HG03103 (cell line): Measurements from ENCODE around the gene CFAP57.

Experiments
- ATAC-seq: cut with Tn5 transposase; IDR thresholded peaks from one replicate; pipeline ENCODE4 v1.9.1; 2021; ENCODE audit warnings: low read depth; ENCODE audit not compliant: unreplicated experiment

Gene CFAP57

DNA sequence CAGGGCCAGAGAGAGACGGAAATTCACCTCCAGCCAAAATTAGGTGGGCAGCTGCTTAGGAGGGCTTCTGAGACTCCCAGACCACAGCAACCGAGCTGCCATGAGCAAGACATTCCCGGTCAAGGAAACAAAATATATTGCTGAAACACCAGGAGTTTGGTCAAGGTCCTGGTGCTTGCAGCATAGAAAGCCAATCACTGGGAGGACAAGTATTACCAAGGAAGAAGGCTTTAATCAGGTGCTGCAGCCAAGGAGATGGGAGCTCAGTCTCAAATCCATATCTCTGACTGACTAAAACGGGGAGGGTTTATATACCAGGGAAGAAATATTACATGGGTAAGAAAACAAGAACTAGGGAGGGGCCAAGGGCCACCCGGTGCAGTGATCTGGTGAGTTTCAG lies 78.9 kb downstream of the CFAP57 start:
- no peak for ATAC-seq

DNA sequence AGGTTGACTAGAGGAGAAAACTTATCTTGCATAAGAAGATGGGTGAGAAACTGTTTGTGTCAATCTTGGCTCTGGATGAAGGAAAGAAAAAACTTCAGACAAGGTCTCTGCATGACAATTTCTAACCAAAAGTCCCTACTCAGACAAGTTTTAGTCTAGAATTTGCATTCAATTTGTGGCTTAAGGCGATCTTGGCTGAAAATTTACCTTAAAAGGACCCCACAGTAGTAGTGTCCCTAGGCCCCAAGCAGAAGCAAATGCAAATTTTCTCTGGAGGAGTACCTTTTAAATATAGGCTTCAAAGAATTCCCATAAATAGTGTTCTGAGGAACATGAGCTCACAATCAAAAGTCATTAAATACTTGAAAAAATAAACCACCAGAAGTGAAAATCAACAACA lies 80.1 kb downstream of the CFAP57 start:
- no peak for ATAC-seq

DNA sequence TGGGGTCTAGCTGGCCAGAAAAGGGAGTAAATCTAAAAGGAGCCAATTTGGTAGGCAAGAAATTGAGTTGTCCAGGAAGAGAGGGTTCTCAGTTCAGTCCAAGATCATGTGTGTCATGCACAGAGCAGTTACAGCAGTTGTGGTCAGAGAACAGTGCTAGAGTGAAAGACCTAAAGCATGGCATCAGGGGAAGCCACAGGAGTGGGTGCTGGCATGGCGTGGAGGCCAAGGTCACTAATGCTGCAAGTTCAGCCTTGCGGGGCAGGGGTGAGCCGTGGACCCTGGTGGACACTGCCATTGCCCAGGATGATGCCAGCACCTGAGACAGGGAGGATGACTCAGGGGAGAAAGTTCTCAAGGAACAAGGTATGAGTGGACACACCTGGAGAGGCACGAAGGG lies 81.0 kb downstream of the CFAP57 start:
- no peak for ATAC-seq

DNA sequence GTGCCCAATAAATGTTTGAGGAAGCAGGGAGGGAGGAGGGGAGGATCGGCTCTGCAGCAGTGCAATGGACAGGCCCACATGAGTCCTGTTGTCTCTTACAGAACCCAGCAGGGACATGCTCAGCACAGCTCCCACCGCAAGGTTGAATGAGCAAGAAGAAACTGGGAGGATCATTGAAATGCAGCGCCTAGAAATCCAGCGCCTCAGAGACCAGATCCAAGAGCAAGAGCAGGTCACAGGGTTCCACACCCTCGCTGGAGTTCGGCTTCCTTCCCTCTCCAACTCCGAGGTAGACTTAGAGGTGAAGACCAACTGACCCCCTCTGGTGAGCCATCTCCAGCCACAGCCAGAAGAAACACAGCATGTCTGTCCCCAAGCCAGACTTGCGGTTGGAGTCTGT lies 81.7 kb downstream of the CFAP57 start:
- ATAC-seq, result no peak

DNA sequence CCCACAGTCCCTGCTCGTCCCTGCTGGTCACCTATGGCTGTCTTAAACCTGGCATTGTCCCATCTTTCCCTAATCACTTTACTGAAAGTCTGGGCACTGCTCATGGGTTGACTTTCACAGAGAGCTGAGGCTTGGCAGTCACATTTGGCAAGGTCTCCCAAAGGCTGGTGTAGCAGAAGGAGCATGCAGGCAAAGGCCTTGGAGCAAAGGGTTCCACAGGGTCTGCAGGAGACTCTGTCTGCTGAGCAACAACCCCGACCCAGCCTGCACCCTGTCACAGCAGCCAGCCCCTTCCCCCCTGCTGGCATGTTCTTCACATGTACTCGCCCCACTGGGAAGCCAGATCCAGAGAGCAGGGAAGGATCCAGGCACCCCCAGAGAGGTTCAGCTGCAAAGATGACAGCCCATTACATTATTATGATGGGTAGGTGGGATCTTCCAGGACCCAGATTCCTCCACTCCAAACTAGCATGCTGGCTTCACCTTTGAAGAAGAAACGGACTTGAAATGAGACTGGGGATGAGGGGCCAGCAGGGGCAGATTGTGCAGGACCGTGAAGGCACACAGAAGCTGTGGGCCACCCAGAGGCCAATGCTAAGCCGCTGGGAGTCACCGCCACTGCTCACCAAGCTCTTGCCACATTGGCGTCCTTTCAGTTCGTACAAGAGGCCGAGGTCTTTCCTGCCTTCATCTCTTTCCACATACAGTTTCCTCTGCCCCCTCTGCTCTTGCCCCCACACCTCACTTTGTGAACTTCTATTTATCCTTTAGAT lies 83.5 kb downstream of the CFAP57 start:
- no peak for ATAC-seq

DNA sequence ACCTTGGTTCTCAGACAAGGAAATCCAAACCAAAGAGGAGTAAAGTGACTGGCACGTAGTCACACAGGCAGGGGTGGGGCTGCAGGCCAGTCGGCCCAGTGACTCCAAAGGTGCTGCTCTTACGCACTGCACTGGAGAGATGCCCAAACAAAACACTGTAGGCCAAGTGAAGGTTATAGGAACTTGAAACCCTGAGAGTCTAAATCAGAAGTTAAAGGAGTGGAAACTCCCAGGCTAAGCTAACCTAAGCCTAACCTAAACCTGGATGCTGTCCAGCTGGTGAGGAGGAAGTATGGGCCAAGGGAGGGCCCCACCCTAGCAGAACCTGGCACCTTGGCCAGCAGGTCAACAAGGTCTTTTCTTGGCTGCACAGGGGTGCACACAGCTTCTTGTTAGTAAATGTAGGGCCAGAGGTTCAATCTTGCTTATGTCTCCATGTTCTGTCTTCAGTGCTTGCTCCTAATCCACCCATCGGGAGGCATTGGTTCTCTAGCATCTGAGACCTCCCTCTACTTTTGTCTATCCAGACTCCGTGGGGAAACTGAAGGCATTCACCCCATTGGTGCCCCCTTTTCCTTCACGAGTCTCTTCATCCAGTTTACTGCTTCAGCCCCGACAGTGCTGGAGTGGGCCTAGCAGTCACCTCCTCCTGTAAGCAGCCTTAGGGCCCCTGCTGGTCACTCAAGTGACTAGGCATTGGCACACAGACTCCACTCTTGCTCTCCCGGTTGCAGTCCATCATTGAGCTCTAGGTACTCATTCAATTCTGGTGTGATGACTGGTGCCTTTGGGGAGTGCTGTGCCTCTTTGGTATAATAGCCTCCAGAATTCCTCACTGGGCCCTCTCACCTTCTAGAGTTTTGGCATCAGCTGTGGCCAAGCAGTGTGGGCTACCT lies 84.8 kb downstream of the CFAP57 start:
- ATAC-seq, result no peak

DNA sequence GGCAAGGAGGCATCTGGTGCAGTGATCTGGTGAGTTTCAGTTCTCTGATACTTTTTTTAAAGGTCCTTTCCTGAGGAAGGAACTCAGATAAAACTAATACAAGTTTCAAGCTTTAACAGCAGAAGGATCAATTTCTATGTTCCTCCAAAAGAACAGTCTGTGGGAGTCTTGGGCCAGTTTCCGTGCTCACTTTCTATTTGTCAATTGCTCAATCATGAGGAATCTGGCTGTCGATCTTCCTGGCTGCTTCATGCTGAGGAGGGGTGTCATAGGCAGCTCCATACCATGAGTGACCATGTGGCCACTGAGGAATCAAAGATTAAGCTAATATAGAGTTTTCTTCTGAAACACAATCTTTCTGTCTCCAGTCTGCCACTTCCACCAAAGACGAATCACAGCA lies 86.2 kb downstream of the CFAP57 start:
- no peak for ATAC-seq

DNA sequence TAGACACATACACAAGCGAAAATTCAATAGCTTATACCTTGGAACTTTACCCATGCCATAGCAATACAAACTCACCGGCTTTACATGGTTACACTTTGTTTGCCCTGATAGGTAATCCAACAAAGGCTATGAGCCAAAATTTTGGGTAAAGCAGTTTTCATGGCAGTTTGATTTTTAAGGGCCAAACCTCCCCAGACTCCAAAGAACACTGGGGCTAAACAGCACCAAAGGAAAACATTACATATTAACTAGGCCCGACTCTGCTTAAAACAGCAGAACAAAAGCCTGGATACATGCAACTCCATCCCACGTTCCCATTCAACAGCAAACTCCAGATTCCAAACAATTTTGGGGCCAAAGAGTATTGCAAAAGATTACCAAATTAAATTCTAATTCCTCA lies 93.3 kb downstream of the CFAP57 start:
- ATAC-seq, result no peak

DNA sequence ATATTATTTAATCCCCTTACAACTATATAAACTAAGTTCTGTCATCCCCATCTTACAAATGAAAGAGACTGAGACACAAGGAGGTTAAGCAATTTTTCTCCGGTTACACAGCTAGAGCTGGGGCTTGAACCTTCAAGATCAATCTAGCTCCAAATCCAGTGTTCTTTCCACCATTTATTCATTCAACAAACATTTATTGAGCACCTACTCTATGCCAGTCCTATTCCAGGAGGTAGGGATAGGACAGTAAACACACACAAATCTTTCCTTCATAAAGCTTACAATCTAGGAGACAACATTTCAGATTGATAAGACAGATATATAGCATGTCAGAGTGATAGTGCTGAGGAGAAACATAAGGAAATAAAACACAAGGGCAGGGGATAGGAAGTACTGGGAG lies 94.8 kb downstream of the CFAP57 start:
- no peak for ATAC-seq

DNA sequence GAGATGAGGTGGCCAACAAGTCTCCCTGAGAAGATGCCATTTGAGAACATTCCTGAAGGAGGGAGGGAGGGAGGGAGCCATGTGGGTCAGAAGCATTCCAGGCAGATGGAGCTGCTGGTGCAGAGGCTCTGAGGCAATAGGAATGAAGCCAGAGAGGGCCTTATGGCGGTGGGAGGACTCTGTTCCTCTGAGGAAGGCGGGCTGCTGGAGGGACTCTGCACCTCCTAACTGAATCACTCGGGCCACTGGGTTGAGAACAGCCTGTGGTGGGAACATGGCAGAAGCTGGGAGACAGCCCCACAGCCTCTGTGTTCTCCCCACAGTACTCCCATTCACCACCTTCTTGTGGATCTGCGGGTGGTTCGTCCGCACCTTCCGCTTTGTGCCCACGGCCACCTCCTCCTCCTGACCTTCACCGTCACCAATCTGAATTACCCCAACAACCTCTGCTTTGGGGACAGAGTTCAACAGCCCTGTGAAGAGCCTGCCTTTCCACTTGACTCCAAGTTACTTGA lies 95.2 kb downstream of the CFAP57 start:
- no peak for ATAC-seq

DNA sequence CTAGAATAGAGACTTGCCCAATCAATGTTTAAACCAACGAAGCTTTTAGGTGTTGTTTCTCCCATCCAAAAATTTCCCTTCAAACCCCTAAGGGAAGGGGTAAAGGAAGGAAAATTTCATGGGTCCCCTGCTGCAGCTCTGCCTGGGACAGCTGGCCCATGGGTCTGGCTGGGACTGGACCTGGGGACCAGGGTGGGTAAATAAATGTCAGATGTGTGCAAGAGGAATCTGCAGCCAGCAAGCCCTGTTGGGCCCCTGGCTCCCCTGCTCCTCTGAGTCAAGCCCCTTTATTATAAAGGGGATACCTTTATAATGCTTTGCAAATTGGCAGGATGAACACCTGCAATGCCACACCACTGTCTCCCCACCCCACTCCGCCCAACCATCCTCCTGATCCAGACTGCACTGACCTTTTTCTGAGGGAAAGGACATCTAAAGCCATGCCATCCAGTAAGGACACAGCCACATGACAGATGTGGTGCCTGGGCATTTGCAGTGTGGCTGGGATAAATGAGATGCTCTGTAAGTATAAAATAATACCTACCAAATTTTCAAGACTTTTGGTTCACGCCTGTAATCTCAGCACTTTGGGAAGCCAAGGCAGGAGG lies 95.8 kb downstream of the CFAP57 start:
- ATAC-seq, result no peak

DNA sequence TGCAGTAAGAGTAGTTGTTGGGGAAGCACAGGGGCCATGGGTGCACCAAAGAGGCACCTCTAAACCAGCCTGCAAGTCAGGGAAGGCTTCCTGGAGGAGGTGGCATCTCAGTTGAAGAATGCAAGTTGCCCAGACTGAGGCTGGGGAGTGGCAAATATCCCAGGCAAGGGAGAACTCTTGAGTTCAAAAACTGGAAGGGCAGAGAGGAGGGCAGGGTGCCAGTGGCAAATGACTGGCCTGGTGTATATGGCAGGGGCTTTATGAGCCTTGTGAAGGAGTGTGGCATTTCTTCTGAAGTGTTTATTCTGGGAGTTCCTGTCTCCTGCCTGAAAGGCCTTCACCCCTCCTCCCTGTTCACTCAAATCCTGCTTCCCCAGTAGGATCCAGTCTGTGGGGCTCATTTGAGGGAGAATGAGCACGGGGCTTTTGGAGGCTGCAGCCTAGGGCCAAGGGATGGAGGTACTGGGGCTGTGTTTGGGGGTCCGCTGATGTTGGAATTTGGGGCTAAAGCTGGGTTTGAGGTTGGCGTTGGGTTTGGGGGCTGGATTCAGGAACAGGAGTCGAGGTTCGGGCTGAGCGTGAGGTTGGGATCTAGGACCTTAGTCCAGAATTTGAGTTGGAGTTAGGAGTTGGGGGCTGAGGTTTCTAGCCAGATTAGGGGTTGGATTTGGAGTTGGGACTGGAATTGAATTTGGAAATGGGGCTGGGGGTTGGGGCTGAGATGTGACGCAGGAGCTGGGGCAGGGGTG lies 97.7 kb downstream of the CFAP57 start, which contains the start of gene TMEM125:
TMEM125 (plus strand) TSS at position 357 of the 749 bp plus-strand sequence. CDS start 2,740 bp downstream, outside the sequence.
- no peak for ATAC-seq

DNA sequence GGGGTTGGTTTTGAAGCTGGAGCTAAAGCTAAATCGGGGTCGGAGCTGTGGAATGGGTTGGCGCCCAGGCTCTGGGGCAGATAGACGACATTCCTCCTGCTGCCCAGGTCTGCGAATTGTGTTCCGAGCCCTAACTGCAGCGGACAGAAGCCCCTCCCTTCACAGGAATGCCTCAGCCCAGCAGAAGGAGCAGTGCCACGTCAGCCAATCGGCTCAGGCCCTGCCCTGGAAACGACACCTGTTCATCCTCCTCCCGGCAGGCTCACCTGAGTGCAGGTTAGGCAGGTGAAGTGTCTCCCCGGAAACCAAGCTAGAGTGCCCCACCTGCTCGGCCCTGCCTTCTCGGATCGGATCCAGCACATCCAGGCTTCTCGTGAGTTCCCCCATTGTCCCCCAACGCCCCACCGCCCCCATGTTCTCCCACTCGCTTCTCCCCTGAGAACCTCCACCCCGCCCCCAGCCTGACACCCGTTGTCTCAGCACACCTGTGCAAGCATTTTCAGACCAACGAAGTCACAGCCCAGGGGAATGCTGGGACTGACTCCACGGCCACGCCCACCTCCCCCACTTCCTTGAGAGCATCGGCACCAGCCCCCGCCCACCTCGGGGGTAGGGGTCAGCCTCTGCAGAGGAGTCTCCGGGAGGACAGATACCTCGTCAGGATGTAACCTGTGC lies 98.4 kb downstream of the CFAP57 start:
- ATAC-seq, result no peak

DNA sequence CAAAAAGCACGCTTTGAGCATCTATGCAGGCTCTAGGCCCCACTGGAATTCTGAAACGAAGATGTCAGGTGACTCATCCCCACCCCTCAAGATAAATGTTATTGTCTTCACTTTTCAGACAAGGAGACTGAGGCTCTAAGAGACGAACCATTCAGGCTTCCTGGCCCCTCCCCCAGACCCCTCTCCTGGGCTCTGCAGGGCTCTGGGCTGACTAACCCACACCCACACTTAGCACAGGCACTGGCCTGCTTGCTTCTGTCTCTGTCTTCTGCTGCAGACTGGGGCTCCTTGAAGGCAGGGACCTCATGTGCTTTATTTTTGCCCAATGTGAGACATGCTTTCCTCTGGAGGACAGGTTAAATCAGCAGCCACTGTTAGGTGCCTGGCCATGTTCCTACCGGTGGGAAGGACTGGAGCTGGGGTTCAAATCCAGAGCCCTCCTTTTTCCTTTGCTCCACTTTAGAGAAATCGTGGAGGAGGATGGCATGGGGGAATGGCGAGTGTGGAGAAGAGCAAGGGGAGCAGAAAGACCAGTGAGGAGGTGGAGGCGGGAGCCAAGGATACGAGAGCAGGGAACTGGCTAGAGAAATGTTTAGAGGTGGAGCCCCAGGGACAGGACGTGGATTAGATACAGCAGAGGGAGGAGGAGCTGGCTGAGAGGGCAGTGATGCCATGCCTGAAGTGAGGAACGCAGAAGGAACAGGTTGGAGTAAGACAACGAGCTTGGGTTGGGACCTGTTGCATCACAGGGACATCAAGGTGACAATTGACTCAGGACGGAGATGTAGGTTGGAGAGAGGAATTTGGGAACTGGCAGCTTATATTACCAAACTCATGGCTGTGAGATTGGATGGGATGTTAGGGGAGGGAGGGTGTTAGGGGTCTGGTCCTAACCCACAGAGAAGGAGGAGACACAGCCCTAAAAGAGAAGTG lies 99.3 kb downstream of the CFAP57 start:
- no peak for ATAC-seq

DNA sequence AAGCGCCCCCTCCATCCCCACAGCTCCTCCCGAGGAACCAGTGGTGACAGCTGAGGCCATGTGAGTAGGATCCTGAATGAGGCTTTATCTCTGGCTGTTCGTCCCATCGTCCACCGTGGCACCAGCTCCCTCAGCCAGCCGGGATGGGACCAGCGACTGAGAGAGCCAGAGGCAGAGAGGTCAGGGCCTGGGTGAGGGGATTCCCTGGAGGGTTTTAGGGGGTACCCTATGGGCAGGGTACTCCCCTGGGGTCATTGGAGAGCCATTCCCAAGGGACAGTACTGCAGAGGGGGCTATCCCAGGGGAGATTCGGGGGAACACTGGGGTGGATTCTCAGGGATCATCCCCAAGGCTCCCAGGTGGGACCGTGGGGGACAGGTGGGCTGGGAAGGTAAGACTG lies 100.0 kb downstream of the CFAP57 start:
- ATAC-seq, result no peak

DNA sequence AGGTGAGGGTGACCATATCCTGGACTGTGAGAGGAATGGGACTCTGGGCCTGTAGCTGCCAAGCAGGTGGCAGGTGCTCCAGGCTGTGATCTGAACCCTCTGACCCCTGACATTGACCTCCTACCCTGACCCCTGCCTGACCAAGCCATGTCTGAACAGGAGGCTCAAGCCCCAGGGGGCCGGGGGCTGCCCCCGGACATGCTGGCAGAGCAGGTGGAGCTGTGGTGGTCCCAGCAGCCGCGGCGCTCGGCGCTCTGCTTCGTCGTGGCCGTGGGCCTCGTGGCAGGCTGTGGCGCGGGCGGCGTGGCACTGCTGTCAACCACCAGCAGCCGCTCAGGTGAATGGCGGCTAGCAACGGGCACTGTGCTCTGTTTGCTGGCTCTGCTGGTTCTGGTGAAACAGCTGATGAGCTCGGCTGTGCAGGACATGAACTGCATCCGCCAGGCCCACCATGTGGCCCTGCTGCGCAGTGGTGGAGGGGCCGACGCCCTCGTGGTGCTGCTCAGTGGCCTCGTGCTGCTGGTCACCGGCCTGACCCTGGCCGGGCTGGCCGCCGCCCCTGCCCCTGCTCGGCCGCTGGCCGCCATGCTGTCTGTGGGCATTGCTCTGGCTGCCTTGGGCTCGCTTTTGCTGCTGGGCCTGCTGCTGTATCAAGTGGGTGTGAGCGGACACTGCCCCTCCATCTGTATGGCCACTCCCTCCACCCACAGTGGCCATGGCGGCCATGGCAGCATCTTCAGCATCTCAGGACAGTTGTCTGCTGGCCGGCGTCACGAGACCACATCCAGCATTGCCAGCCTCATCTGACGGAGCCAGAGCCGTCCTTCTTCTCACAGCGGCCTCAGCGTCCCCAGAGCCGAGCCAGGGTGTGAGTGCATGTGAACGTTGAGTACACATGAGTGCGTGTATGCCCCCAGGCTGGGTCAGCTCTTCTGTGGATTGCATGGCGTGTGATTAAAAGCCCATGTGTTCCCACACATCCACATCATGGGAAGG lies 100.7 kb downstream of the CFAP57 start:
- ATAC-seq, result no peak

DNA sequence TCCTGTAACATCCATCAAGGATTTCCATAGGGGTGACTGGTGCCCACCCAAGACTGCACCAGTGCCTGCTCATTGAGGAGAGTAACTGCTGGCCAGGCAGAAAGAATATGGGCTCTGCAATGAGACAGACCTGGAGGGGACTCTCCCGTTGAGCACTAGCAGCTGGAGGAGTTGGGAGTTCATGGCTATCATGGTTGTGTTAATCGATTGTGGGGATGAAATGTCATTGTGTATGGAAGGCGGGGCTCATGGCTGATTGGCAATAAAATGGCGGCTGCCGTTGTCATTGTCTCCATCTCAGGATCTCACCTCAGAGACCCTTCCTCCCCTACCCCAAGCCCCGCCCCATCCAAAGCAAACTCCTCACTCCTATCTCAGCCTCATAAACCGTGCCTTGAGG lies 101.6 kb downstream of the CFAP57 start:
- no peak for ATAC-seq
